SK-N-SH (cell line): ENCODE results near the gene FOSB.

Experiments used
- POLR2AphosphoS5 ChIP-seq: IDR thresholded peaks from 2 replicates; pipeline ENCODE4 v1.6.1; 2012; ENCODE audit warnings: low read depth, low read length
- RAD21 ChIP-seq: IDR thresholded peaks from 2 replicates; pipeline ENCODE4 v1.6.1; 2012; ENCODE audit warnings: mild to moderate bottlenecking, low read length
- TF ChIP-seq, protein P1 (sequence below): fragments of 200-600 bp; sonication (generic); IDR thresholded peaks from 2 replicates; pipeline ENCODE4 v1.6.1; 2017; ENCODE audit warnings: antibody characterized with exemption, mild to moderate bottlenecking, moderate library complexity

DNA sequence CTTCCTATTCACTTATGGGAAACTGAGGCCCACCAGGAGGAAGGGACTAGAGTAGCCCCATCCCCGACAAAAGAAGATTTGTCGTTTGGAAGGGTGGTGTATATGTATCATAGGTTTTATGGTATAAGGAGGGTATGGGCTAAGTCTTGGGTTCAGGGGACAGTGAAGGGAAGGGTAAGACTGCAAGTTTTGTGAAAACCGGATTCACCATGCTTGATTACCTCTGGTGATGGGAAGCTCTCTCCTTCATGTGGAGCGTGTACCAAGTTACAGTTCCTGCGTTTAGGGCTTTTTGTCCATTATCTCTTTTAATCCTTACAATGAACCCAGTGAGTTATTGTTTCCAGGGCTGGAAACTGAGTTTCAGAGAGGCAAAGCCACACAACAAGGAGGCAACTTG lies 43.3 kb downstream of the FOSB start:
- TF ChIP-seq RAD21, result no peak
- TF ChIP-seq, protein P1, sequence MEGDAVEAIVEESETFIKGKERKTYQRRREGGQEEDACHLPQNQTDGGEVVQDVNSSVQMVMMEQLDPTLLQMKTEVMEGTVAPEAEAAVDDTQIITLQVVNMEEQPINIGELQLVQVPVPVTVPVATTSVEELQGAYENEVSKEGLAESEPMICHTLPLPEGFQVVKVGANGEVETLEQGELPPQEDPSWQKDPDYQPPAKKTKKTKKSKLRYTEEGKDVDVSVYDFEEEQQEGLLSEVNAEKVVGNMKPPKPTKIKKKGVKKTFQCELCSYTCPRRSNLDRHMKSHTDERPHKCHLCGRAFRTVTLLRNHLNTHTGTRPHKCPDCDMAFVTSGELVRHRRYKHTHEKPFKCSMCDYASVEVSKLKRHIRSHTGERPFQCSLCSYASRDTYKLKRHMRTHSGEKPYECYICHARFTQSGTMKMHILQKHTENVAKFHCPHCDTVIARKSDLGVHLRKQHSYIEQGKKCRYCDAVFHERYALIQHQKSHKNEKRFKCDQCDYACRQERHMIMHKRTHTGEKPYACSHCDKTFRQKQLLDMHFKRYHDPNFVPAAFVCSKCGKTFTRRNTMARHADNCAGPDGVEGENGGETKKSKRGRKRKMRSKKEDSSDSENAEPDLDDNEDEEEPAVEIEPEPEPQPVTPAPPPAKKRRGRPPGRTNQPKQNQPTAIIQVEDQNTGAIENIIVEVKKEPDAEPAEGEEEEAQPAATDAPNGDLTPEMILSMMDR, result no peak
- TF ChIP-seq POLR2AphosphoS5, result no peak
